Glomerular visceral epithelial cell (primary cell): ENCODE results near the gene MIER2.

Experiments
- DNase-seq: peaks from one replicate; pipeline ENCODE4 v3.0.0-alpha.2; 2016; ENCODE audit errors: extremely low spot score

Gene MIER2

GRCh38 chr19:330503-330902, 14.1 kb downstream of the MIER2 start:
- no peak for DNase-seq

GRCh38 chr19:329876-330275, 14.7 kb downstream of the MIER2 start:
- no peak for DNase-seq

GRCh38 chr19:328025-328505, 16.5 kb downstream of the MIER2 start:
- no peak for DNase-seq

GRCh38 chr19:327291-328024, 17.1 kb downstream of the MIER2 start:
- DNase-seq: no peak

- DNase-seq: no peak
Measured at GRCh38 chr19:326871-327270, 17.7 kb downstream of the MIER2 start.

GRCh38 chr19:325937-326565, 18.5 kb downstream of the MIER2 start:
- no peak for DNase-seq

GRCh38 chr19:325173-325936, 19.2 kb downstream of the MIER2 start:
- no peak for DNase-seq

GRCh38 chr19:324716-325115, 19.9 kb downstream of the MIER2 start:
- DNase-seq: no peak

- DNase-seq: no peak
Measured at GRCh38 chr19:322616-323015, 22.0 kb downstream of the MIER2 start.

- DNase-seq: no peak
Measured at GRCh38 chr19:318509-318774, 26.2 kb downstream of the MIER2 start.

- DNase-seq: no peak
Measured at GRCh38 chr19:317710-318508, 26.7 kb downstream of the MIER2 start.

GRCh38 chr19:315811-316210, 28.8 kb downstream of the MIER2 start:
- DNase-seq: no peak

- no peak for DNase-seq
Measured at GRCh38 chr19:313988-314815, 30.4 kb downstream of the MIER2 start.

- DNase-seq: no peak
Measured at GRCh38 chr19:313169-313987, 31.2 kb downstream of the MIER2 start.

- no peak for DNase-seq
Measured at GRCh38 chr19:311813-312261, 32.8 kb downstream of the MIER2 start.

- no peak for DNase-seq
Measured at GRCh38 chr19:310781-311496, 33.7 kb downstream of the MIER2 start.

- DNase-seq: no peak
Measured at GRCh38 chr19:310141-310651, 34.4 kb downstream of the MIER2 start.

- no peak for DNase-seq
Measured at GRCh38 chr19:309206-309565, 35.4 kb downstream of the MIER2 start.

- DNase-seq: no peak
Measured at GRCh38 chr19:308471-309205, 36.0 kb downstream of the MIER2 start.
